ENCODE data around the gene PNPLA2. TPM values are rescaled to one million over a fixed set of nuclear protein-coding genes. Genes with fewer than 3 reads are reported as not detected.

The PNPLA2 gene
- polyA plus RNA-seq, 3 donors = 26.8 to 321 (median 35.0) TPM

DNA sequence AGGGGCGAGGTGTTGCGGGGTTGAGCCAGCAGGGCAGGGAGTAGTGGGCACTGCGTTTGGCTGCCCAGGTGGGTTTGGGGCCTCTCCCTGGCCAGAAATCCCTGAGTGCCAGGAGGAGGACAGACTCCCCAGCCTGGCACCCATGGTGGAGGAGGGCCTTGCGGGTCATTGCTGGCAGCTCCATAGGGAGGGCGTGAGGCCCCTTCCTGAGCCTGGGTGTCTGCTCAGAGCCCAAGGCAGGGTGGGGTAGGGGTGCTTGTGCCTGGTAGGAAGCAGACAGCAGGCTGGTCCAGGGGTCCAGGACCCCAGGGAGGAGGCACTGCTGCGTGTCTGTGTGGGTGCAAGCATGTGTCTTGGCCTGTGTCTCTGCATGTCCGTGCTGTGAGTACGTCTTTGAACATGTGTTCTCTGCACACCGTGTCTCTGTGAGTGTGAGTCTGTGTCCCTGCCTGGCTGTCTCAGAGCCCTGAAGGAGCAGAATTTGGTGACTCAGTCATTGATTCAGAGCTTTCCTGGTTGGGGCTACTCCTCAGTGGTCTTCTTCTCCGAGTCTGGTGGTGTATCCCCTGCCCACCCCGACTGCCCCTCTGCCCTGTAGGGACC is 27.9 kb downstream of the PNPLA2 start:
- Histone ChIP-seq H4K20me1 (ENCODE audit: insufficient read depth, low read length) (peaks cover 69% of the 10 kb centered on the region), H2AFZ (ENCODE audit: insufficient read depth, low read depth, low read length, poor library complexity, severe bottlenecking) (no peak overlapping the region), H3K36me3 (replicated peaks in 1 of 2; ENCODE audit: control insufficient read depth in 1 of 2, insufficient read depth in 2 of 2, low read length in 2 of 2) (no peaks in the 10 kb centered on the region), H3K9ac (ENCODE audit: insufficient read depth, low read length, poor library complexity, severe bottlenecking) (no peak overlapping the region), H3K79me2 (ENCODE audit: insufficient read depth, low read length) (peaks cover 7% of the 10 kb centered on the region), H3K27me3 (ENCODE audit: control insufficient read depth in 2 of 2, insufficient read depth in 2 of 2, low read length in 2 of 2) (peaks cover 6 to 24% of the 10 kb centered on the region in 2 donors), H3K4me3 (replicated peaks in 1 of 3; ENCODE audit: low read depth in 2 of 3, low read length in 3 of 3) (no peak overlapping the region), H3K27ac (ENCODE audit: low read depth in 1 of 2, low read length in 2 of 2) (no peak overlapping the region), H3K9me3 (replicated peaks in 1 of 2; ENCODE audit: control insufficient read depth in 1 of 2, insufficient read depth in 1 of 2, low read length in 2 of 2) (no peaks in the 10 kb centered on the region), H3K4me2 (replicated peaks; ENCODE audit: extremely low read depth, low read length, poor library complexity, severe bottlenecking) (no peak overlapping the region), H3K4me1 (ENCODE audit: control insufficient read depth in 1 of 2, insufficient read depth in 2 of 2, low read length in 2 of 2) (peaks cover 41 to 64% of the 10 kb centered on the region in 2 donors)
- Mint-ChIP-seq H3K4me3 (peak overlapping the region in 1 of 2 donors; percentile 43), H3K27ac (peak overlapping the region in 5 of 7 donors; percentile 6 to 54 (median 30)), H3K4me1 (peaks cover 33% of the 10 kb centered on the region), H3K27me3 (ENCODE audit: low read depth in 3 of 3) (peaks cover 10 to 45% (median 31%) of the 10 kb centered on the region in 3 donors), H3K9me3 (peaks cover 0 to 3% (median 0%) of the 10 kb centered on the region in 7 donors), H3K36me3 (peaks cover 2 to 6% of the 10 kb centered on the region in 2 donors)
- intact Hi-C loops (cut with micrococcal nuclease) = loop anchor here (5.0 kb wide), 2 partner anchors 71 to 81 kb away; partner anchors contain the start of gene AP2A2 (in 1 of the 2)
- WGBS (ENCODE audit: insufficient coverage) = 83% methylated on average over 11 of the region's 11 CpGs
- no peak for DNase-seq
- TF ChIP-seq, protein P1, sequence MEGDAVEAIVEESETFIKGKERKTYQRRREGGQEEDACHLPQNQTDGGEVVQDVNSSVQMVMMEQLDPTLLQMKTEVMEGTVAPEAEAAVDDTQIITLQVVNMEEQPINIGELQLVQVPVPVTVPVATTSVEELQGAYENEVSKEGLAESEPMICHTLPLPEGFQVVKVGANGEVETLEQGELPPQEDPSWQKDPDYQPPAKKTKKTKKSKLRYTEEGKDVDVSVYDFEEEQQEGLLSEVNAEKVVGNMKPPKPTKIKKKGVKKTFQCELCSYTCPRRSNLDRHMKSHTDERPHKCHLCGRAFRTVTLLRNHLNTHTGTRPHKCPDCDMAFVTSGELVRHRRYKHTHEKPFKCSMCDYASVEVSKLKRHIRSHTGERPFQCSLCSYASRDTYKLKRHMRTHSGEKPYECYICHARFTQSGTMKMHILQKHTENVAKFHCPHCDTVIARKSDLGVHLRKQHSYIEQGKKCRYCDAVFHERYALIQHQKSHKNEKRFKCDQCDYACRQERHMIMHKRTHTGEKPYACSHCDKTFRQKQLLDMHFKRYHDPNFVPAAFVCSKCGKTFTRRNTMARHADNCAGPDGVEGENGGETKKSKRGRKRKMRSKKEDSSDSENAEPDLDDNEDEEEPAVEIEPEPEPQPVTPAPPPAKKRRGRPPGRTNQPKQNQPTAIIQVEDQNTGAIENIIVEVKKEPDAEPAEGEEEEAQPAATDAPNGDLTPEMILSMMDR (IDR thresholded peaks at IDR 0.05) = no peak

DNA sequence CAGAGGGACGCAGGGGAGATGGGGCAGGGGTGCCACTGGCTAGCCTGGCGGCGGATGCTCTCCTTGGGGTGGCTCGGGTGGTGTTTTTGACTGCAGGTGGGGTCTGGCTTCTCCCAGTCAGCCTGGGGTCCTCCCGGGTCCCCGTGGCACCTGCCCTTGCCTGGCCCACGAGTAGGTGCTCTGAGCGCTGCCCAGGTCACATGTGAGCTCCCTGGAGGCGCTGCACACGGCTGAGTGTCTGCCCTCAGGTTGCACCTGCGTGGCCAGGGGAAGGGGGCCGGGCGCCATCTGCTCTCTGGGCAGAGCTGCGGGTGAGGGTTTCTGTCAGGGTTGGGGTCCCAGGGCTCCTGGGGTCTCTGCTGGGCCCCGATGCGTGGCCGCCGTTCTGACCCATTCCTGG is 29.2 kb downstream of the PNPLA2 start:
- H3K79me2 ChIP-seq (ENCODE audit: insufficient read depth, low read length) = no peaks in the 10 kb centered on the region
- H3K4me3 Mint-ChIP-seq = no peak overlapping the region
- H3K27ac ChIP-seq (ENCODE audit: low read depth in 1 of 2, low read length in 2 of 2) = no peak overlapping the region
- peaks cover 32% of the 10 kb centered on the region for H3K4me1 Mint-ChIP-seq
- no peaks in the 10 kb centered on the region for H3K9me3 ChIP-seq (replicated peaks in 1 of 2; ENCODE audit: control insufficient read depth in 1 of 2, insufficient read depth in 1 of 2, low read length in 2 of 2)
- TF ChIP-seq, protein P1 (IDR thresholded peaks at IDR 0.05) = no peak
- peaks cover 37 to 57% of the 10 kb centered on the region in 2 donors for H3K4me1 ChIP-seq (ENCODE audit: control insufficient read depth in 1 of 2, insufficient read depth in 2 of 2, low read length in 2 of 2)
- H2AFZ ChIP-seq (ENCODE audit: insufficient read depth, low read depth, low read length, poor library complexity, severe bottlenecking) = no peak overlapping the region
- peaks cover 10 to 48% (median 31%) of the 10 kb centered on the region in 3 donors for H3K27me3 Mint-ChIP-seq (ENCODE audit: low read depth in 3 of 3)
- H3K27me3 ChIP-seq (ENCODE audit: control insufficient read depth in 2 of 2, insufficient read depth in 2 of 2, low read length in 2 of 2) = peaks cover 6 to 24% of the 10 kb centered on the region in 2 donors
- 72% methylated on average over 17 of the region's 18 CpGs for WGBS (ENCODE audit: insufficient coverage)
- H3K36me3 ChIP-seq (replicated peaks in 1 of 2; ENCODE audit: control insufficient read depth in 1 of 2, insufficient read depth in 2 of 2, low read length in 2 of 2) = no peaks in the 10 kb centered on the region
- H3K9me3 Mint-ChIP-seq = peaks cover 0 to 3% (median 0%) of the 10 kb centered on the region in 7 donors
- H3K4me2 ChIP-seq (replicated peaks; ENCODE audit: extremely low read depth, low read length, poor library complexity, severe bottlenecking) = no peak overlapping the region
- peaks cover 73% of the 10 kb centered on the region for H4K20me1 ChIP-seq (ENCODE audit: insufficient read depth, low read length)
- peaks cover 2 to 6% of the 10 kb centered on the region in 2 donors for H3K36me3 Mint-ChIP-seq
- intact Hi-C loops (cut with micrococcal nuclease) = loop anchor here (2.0 to 5.0 kb wide), 4 partner anchors 69 to 203 kb away; partner anchors contain the start of gene AP2A2 (in 1 of the 2)
- DNase-seq = no peak
- no peak overlapping the region for H3K27ac Mint-ChIP-seq
- H3K4me3 ChIP-seq (replicated peaks in 1 of 3; ENCODE audit: low read depth in 2 of 3, low read length in 3 of 3) = no peak overlapping the region
- H3K9ac ChIP-seq (ENCODE audit: insufficient read depth, low read length, poor library complexity, severe bottlenecking) = no peak overlapping the region
